GM18909 (cell line): Measurements from ENCODE around the gene VIPR1.

ENCODE experiments used
- ATAC-seq: cut with Tn5 transposase; IDR thresholded peaks from one replicate; pipeline ENCODE4 v1.9.1; 2021; ENCODE audit warnings: mild to moderate bottlenecking; ENCODE audit not compliant: unreplicated experiment, poor library complexity

Gene VIPR1

DNA sequence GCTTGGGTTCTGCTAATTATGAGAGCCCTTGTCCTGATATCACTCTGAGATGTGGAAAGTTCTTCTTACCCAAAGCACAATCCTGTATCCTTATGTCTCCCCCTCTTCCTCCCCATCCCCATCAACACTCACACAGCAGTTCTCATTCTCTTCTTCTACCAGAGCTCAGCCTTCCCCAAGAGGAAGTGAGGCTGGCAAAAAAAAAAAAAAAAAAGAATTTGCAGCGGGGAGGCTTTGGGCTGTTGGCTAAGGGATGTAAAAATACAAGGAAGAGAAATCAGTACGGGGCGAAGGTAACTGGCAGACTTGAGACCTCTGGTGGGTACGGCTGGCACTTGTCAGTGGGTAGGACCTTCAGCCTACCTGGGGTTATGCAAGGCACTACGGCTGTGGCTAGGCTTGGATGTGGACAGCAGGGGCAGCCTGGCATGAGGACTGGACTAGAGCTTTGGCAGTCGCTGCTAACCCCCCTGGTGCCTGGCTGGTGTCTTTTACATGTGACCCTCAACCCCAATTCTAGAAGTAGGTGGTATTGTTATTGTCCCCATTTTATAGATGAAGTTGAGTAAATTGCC lies 5.4 kb downstream of the VIPR1 start:
- no peak for ATAC-seq

DNA sequence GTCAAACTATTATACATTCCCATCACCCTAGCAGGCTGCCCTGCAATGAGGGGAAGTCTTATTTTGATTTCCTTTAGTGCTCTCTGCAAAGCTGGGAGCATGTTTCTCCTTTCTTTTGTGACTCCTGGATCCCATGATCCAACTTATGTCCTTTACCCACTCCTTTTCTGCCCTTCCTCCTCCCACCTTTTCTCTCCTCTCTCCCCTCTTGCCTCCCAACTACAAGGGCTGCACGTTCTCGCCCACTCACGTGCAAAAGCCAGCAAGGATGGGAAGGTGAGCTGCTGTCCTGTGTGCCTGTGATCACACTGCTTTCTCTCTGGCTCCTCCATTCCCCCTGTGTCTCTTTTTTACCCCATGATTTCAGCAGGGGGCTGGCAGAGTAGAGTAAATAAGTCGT lies 6.1 kb downstream of the VIPR1 start:
- ATAC-seq = no peak

DNA sequence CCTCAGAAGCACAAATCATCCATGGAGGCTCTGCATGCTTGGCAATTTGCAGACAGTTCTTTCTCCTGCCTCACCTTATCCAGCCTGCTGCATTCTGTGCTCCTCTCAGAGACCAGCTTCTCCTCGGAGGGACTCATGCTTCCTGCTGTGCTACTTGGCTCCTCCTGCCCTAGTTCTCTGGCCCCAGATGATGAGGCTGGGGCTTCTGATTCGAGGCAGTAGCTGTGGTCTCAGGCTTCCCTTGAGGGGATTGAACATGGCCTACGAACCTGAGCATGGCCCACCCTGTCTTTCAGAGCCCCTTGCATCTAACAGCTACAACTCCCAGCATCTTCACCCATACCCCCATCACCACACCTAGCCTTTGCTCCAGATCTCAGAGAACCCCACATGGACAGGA lies 6.7 kb downstream of the VIPR1 start:
- no peak for ATAC-seq

DNA sequence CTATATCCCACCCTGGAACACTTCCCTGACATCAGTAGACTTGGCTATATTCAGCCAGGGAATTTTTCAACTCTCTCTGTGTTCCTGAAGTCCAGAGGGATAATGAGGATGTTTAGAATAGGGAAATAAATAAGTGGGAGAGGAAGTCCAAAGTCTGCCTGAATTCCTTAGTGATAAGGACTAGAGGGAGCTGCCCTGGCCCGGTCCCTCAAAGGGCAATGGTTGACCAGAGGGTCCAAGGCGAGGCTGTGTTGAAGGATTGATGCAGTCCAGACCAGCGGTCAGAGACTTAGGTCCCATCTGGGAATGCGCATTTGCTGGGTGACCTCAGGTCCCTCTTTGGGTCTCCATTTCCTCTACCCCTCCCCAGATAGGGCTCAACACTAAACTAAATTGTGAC lies 7.9 kb downstream of the VIPR1 start:
- ATAC-seq = no peak

DNA sequence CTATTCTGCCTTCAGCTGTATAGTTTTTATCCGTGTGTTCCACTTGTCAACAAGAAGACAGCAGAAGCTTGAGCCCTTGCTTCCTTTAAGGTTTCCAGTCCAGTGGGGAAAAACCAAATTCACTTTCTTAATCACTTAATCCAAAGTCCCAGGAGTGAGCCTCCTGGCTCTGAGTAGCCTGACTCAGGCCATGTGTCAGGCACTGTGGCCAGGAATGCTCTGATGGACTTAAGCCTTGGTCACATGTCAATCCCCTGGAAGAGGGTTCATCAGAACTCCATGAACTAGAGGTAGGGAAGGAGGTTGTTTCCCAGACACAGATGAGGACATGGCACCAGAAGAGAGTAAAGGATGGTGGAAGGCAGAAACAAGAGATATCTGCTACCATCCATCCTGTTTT lies 8.8 kb downstream of the VIPR1 start:
- ATAC-seq = no peak

DNA sequence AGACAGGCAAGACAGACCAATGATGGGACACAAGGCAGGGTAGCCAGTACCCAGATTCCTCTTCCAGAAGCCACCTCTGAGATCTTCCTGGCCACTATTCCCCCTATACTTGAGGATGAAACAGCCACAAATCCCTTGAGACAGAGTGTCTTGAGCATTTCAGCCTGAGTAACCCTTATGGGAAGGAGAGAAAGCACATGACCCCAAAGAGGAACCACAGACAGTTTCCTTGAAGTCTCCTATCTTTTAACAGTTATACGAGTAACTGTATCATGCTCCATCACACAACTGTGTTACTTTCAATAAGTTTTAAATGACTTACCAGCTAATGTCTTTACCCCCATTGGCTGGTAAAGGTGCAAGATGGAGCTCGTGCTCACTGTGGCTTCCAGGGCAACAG lies 9.3 kb downstream of the VIPR1 start:
- ATAC-seq = no peak

DNA sequence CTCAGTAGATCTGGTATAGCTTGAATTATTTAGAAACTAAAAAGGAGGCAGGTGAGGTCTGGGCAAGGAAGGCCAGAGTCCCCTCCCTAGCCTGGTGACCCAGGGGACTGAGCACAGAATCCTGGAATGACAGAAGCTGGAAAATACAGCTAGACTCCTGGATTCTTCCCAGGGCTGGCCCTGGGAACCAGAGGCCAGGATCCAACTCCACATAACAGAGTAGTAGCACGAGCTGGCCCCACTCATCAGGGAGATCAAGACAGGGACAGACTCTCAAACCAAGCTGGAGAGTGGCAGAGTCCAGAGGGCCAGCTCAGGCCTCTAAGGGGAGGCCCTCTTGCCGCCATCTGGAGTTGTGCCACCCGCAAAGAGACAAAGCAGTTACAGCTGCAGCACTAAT lies 10.7 kb downstream of the VIPR1 start:
- no peak for ATAC-seq

DNA sequence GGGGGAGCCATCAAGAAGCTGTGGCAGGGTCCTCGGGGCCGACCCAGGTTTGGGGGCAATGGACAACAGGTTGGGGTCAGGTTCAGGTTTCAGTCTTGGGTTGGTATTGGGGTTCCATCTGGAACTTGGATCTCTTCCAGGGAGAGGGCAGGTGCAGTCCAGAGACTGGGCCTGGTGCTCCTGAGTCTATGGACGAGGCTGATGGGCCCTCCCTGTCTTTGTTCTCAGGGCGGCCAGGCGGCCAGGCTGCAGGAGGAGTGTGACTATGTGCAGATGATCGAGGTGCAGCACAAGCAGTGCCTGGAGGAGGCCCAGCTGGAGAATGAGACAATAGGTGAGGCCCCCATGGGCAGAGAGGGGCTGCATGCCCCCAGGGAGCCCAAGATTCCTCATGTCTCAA lies 11.1 kb downstream of the VIPR1 start:
- ATAC-seq = no peak

DNA sequence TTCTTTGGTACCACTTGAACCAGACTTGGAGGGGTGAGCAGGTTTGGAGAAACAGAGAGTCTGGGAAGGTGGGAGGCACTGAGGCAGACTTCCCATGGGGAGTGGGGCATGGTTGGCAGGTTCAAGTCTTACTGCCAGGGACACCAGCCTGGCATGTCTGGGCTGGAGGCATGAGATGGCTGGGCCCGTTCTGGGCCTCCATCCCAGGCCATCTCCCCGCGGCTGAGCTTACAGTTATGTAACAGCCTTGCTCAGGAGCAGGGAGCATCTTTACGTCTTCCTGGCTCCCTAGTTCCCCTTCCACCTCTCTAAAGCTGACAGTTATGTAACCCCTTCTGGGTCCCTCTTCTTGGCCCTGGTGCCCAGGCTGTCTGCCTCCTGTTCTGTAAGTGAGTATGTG lies 12.4 kb downstream of the VIPR1 start:
- no peak for ATAC-seq

DNA sequence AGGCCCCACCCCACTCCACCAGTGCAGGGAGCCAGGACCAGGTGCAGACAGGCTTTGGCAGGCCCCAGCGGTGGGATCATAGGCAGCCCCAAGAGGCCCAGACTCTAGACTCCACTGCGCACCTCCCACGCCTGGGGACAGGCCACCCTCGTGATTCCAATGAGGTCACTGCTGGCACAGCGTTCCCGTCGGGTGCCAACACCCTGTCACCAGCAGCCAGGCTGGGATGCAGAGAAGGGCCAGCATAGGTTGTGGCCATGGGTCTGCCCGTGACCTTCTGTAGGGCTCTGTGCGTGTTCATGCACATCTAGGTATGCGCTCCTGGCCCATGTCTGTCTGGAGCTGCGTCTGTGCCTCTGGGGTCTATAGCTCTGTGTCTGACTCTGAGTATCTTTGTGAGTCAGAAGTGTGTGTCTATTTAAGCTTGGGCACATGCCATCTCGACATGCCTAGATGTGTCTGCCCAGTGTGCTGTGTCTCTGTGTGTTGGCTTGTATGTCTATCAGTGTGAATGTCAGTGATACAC lies 13.0 kb downstream of the VIPR1 start:
- ATAC-seq = no peak

DNA sequence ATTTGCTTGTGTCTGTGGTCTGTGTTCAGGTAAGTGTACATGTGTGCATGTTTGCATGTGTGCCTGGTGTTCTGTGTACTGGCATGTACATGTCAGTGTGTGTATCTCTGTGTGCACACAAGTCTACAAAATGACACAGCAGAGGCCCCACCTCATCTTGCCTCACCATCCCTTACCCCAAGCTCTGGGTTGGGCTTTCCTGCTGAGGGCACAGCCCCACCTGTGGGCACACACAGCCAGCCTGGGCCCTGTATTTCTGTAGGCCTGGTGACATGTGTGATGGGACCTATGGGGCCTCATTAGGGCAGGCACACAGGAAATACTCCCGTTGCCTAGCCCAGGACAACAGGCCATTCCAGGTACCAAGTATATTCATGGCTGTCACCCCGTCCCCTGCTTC lies 13.5 kb downstream of the VIPR1 start:
- no peak for ATAC-seq

DNA sequence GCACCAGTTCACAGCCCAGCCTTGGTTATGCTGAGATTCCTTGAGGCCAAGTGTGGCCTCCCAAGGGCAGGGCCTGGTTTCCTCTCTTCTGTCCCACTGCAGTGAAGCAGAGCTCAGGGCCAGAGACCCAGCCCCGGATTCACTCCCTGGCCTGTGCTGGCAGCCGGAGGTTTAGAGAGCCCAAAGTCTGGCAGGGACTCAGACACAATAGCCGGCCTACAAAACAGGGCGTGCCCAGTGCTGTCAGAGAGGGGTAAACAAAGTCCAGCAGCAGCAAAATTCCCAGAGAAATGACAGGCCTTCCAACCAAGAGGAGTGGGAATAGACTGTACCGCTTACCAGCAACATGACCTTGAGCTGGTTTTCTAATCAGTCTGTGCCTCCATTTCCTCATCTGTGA lies 14.0 kb downstream of the VIPR1 start:
- no peak for ATAC-seq

DNA sequence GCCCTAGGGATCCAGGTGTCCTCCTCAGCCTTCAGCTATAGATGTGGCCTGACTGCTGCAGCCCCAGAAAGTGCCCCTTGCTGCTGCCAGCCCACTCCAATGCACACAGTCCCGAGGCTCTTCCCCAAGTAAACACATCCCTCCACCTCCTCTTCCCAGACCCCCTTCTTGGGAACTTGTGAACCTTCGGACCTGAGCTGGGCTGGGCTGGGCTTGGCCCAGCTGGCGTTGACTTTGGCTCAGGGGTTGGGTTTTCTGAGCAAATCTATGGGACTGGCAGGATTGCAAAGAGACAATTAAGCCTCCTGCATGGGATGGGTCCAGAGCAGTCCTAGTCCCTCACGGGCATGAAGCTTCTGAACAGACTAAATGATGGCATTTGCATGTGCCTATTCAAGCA lies 14.7 kb downstream of the VIPR1 start:
- no peak for ATAC-seq

DNA sequence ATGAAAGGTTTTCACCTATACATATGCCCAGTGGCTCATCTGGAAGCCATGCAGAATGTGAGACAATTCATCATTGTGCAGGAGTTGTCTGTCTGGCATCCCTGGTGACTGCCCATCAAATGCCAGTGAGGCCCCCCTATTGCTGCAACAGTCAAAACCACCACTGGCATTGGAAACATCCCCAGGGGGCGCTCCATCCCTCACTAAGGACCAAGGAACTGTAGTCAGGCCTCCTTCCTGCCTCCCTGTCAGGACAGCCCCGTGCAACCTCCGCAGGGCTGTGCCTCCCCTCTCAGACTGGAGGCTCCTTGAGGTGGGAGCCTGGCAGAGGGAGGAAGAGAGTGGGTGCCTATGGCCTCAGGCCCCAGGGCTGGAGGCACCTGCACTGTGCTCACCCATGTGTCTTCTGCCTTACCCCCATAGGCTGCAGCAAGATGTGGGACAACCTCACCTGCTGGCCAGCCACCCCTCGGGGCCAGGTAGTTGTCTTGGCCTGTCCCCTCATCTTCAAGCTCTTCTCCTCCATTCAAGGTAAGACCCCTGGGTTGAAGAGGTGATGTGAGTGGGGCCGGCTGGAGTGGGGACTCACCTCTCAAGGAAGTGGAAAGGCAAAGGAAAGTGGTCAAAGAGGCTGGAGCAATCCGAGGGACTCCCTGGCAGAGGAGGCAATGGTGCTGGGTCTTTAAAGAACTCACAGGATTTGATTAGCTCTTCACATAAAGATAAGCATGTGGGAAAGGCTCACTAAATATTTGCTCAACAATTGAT lies 16.5 kb downstream of the VIPR1 start:
- ATAC-seq = no peak

DNA sequence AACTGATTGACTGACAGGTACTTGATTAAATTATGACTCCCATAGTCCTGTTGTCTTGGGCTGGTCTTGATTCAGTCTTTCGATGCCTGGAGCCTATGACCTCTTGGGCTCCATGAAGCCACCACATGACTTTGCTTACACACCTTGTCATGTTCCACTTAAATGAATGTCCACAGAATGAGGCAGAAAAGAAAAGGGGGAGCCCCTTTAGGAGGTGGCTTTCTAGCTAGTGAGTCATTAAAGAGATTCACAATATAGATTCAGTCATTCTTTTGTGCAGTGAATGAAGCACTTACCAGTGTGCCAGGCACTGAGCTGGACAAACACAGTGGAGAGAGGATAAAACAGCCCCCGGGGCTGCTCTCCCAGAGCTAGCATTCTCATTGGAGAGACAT lies 17.1 kb downstream of the VIPR1 start:
- ATAC-seq = no peak

DNA sequence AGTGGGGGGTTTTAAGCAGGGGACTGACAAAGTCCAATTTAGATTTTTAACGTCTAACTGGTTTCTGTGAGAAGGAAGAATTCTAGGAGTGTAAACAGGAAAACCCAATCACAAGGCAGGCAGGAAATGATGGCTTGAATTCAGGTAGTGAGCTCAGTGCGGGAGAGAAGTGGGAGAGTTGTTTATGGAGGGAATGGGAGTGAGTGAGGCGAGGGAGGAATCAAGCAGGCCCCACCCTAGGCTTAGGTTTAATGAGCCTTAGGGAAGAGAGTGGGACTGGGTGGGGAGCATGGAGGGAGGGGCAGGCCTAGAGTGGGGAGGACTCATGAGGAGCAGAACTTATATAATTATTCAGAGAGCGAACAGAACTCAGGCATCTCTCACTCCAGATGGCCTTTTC lies 17.9 kb downstream of the VIPR1 start:
- no peak for ATAC-seq

DNA sequence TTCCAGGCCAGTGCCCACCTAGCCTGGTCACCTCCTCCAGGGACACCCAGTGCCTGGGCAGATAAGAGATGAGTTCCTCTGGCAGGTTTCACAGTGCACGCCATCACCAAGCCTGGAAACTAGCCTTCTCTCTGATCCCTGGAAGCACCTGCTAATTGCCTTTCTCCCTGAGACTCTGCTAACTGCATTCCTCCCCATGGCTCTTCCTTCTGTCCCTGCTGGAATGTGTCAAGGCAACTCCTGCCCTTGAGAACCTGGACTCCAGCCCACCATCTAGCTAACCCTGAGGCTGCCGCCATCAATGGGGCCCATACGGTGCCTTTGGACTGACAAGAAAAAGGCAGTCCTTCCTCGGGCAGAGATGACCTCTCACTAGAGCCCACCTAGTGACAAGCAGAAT lies 18.5 kb downstream of the VIPR1 start:
- ATAC-seq = no peak

DNA sequence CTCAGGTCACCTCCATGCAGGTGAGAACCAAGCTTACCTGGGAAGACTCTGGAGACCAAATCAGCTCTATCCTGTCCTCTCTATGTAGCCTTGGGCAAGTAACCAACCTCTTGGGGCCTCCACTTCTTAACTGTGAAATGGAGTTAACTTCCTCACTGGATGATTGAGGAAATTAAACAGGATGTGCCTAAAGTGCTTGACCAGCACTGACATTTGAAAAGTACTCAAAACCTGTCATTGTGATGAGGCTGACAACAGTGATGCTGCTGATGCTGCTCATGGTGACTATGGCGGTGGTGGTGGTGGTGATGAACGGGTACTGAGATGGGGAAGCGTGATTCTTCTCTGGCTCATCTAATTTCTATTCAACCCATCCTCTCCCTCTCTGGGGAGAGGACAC lies 22.3 kb downstream of the VIPR1 start:
- ATAC-seq = no peak

DNA sequence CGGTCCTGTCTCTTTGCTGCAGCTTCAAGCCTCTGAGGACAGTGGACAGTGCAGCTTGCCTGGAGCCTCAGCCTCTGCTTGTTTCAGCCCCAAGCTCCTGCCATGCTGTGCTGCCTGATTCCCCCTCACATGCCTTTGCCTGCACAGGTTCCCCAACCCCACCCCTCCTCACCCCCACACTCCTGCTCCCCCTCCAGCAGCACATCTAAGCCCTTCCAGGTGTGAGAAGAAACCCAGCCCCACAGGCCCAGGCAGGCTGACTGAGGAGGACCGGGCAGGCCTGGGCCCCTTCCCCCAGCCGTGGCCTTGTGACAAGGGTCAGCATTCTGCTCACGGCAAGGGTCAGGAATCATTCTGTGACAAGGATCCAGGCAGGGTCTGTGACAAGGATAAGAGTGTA lies 22.8 kb downstream of the VIPR1 start:
- ATAC-seq = no peak

DNA sequence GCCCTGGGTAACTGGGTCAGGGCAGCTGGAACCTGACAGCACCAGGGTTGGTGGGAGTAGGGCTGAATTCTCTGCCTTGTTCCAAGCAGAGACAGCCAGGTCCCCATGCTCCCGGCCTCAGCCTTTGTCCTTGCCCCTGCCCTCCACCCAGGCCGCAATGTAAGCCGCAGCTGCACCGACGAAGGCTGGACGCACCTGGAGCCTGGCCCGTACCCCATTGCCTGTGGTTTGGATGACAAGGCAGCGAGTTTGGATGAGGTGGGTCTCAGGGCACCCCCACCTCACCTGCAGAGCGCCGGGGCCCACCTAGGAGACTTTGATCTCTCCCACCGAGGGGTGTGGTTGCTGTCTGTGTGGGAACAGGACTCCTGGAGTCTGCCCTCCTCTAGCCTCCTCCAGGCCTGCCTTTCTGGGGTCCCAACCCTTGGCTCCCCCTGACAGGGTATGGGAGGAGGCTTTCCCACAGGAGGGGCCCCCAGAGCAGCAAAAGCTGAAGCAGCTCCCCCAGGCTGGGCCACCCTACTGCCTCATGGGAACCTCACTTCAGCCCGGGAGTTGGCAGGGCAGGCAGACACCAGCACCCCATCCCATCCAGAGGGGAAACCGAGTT lies 23.4 kb downstream of the VIPR1 start:
- no peak for ATAC-seq

DNA sequence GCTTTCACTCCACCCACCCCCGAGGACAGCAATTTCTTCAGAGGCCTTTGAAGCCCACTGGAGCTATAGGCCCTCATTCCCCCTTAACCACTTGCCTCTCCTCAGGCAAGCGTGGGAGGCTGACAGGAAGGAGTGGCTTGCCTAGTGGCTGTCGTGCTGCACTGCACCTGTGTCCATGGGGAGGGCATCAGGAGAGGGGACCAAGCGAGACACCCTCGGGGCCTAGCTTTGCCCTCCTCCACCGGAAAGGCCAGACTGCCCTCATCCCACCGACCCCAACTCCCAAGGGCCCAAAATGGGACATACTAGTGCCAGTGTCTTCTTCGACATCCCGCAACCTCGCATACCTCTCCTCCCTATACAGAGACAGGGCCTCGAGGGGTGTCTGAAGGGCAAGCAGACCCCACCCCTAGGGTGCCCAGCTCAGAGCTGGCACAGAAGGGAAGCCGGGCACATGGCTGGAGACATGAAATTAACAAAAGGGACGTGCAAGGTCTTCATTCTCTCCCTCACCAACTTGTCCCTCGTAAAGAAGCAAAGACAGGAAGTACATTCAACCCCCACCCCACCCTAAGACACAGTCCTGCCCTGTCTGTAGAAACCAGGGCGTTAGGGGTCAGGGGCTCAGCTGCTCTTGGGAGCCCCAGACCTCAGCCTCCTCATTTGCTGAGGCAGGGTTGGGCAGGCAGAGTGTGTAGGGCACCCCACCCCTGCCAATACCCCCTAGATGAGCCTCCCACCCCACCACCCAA lies 24.3 kb downstream of the VIPR1 start:
- ATAC-seq = no peak
